Naive thymus-derived CD8-positive, alpha-beta T cell (primary cell): ENCODE measurements around the gene TULP4. TPM values are rescaled to one million over a fixed set of nuclear protein-coding genes. Genes with fewer than 3 reads are reported as not detected.
A peak's percentile ranks its signal among the peaks of the same experiment; 100 is the strongest.

Experiments used
- ATAC-seq, 2 donors: fragments of 150-1000 bp; cut with Tn5 transposase in 1 of 2; sonication (Bioruptor Pico), chemical (Tn5 transposase) in 1 of 2; 1 replicate in 1 of 2; 2 replicates in 1 of 2; pipeline ENCODE4 v1.10.0; 2021; ENCODE audit warnings: mild to moderate bottlenecking in 2 of 2, moderate library complexity in 2 of 2
- POLR2A ChIA-PET: fragments of 350-600 bp; sonication (Branson Sonifier 250); formaldehyde crosslinking; loops from one replicate; lab custom pipeline; 2021; ENCODE audit warnings: antibody characterized with exemption; lab: Charles Lee
- DNase-seq, 10 donors: peaks; one replicate each; pipeline versions ENCODE4 v3.0.0 to v3.0.0-alpha.2; 2020 to 2022
- H3K27ac Mint-ChIP-seq, 10 donors: one replicate each; pipeline ENCODE4 v1.8.0; 2020 to 2022; ENCODE audit warnings: mild to moderate bottlenecking in 10 of 10, mixed read lengths in 10 of 10, moderate library complexity in 4 of 10, inconsistent platforms in 1 of 10
- H3K27me3 Mint-ChIP-seq, 5 donors: one replicate each; pipeline ENCODE4 v1.8.0; 2021 to 2022; ENCODE audit warnings: mixed read lengths in 5 of 5
- H3K36me3 Mint-ChIP-seq, 3 donors: one replicate each; pipeline ENCODE4 v1.8.0; 2020 to 2022; ENCODE audit warnings: mixed read lengths in 3 of 3, mild to moderate bottlenecking in 2 of 3, inconsistent platforms in 1 of 3
- H3K4me1 Mint-ChIP-seq, 4 donors: one replicate each; pipeline ENCODE4 v1.8.0; 2021 to 2022; ENCODE audit warnings: mixed read lengths in 4 of 4
- H3K4me3 Mint-ChIP-seq, 10 donors: one replicate each; pipeline ENCODE4 v1.8.0; 2020 to 2022; ENCODE audit warnings: mild to moderate bottlenecking in 10 of 10, mixed read lengths in 10 of 10, moderate library complexity in 6 of 10, inconsistent platforms in 1 of 10
- H3K9me3 Mint-ChIP-seq, 9 donors: one replicate each; pipeline ENCODE4 v1.8.0; 2020 to 2022; ENCODE audit warnings: mixed read lengths in 9 of 9, mild to moderate bottlenecking in 3 of 9, inconsistent platforms in 1 of 9, moderate library complexity in 1 of 9
- polyA plus RNA-seq, 3 donors: library from polyadenylated mRNA; unstranded; fragments of 300-500 nt; fragmentation: Illumina TruSeq; gene quantifications; one replicate each; pipeline ENCODE4 v1.2.3, GENCODE V29; 2021
- total RNA-seq, 8 experiments: library from RNA in 2 of 8; stranded (reverse) in 2 of 8; gene quantifications; one replicate each; pipeline ENCODE4 v1.2.3 and lab custom pipeline; 2021 to 2026

Gene TULP4
- total and polyA plus RNA-seq, 5 experiments from 2014 or later: 18.9 to 59.5 (median 25.8) TPM

- ATAC-seq: no peak
- Mint-ChIP-seq H3K4me3 (no peak overlapping the region), H3K4me1 (peaks cover 8 to 30% (median 12%) of the 10 kb centered on the region in 4 donors), H3K27me3 (no peaks in the 10 kb centered on the region), H3K9me3 (peaks cover 0 to 6% (median 2%) of the 10 kb centered on the region in 9 donors), H3K27ac (no peak overlapping the region), H3K36me3 (peaks cover 28 to 63% (median 63%) of the 10 kb centered on the region in 3 donors)
- no peak for DNase-seq
- POLR2A ChIA-PET: no interaction called here
Observed at GRCh38 chr6:158314737-158315136, 2.5 kb downstream of the TULP4 start.

GRCh38 chr6:158316022-158316421 is 3.8 kb downstream of the TULP4 start:
- DNase-seq (no peak), ATAC-seq (no peak)
- Mint-ChIP-seq H3K9me3 (peaks cover 0 to 6% (median 0%) of the 10 kb centered on the region in 9 donors), H3K27ac (no peak overlapping the region), H3K27me3 (no peaks in the 10 kb centered on the region), H3K36me3 (peaks cover 32 to 64% (median 61%) of the 10 kb centered on the region in 3 donors), H3K4me1 (peaks cover 8 to 35% (median 12%) of the 10 kb centered on the region in 4 donors), H3K4me3 (no peak overlapping the region)
- POLR2A ChIA-PET: no interaction called here

GRCh38 chr6:158321960-158322359 is 9.7 kb downstream of the TULP4 start:
- Mint-ChIP-seq H3K27me3 (no peaks in the 10 kb centered on the region), H3K27ac (peak overlapping the region in 1 of 10 donors; percentile 16), H3K36me3 (peaks cover 15 to 26% (median 22%) of the 10 kb centered on the region in 3 donors), H3K9me3 (peaks cover 0 to 2% (median 0%) of the 10 kb centered on the region in 9 donors), H3K4me3 (no peak overlapping the region), H3K4me1 (peaks cover 23 to 68% (median 43%) of the 10 kb centered on the region in 4 donors)
- no peak for ATAC-seq
- POLR2A ChIA-PET: no interaction called here
- DNase-seq: no peak

- H3K27ac Mint-ChIP-seq: peak overlapping the region in 2 of 10 donors; percentile 16 to 67
- ATAC-seq (no peak), DNase-seq (no peak)
- POLR2A ChIA-PET: no interaction called here
- H3K27me3 Mint-ChIP-seq: no peaks in the 10 kb centered on the region
- H3K4me3 Mint-ChIP-seq: no peak overlapping the region
- H3K4me1 Mint-ChIP-seq: peaks cover 23 to 72% (median 47%) of the 10 kb centered on the region in 4 donors
- peaks cover 0 to 2% (median 0%) of the 10 kb centered on the region in 9 donors for H3K9me3 Mint-ChIP-seq
- H3K36me3 Mint-ChIP-seq: peaks cover 15 to 22% (median 19%) of the 10 kb centered on the region in 3 donors
Observed at GRCh38 chr6:158322400-158322723, 10.1 kb downstream of the TULP4 start.

- POLR2A ChIA-PET: no interaction called here
- Mint-ChIP-seq H3K4me3 (no peak overlapping the region), H3K4me1 (peaks cover 26 to 72% (median 53%) of the 10 kb centered on the region in 4 donors), H3K27ac (peak overlapping the region in 1 of 10 donors; percentile 67), H3K27me3 (no peaks in the 10 kb centered on the region), H3K36me3 (peaks cover 15 to 19% (median 16%) of the 10 kb centered on the region in 3 donors), H3K9me3 (peaks cover 0 to 2% (median 0%) of the 10 kb centered on the region in 9 donors)
- DNase-seq (no peak), ATAC-seq (no peak)
Observed at GRCh38 chr6:158322724-158323560, 10.7 kb downstream of the TULP4 start.

GRCh38 chr6:158323561-158323958 is 11.3 kb downstream of the TULP4 start:
- peaks cover 29 to 73% (median 58%) of the 10 kb centered on the region in 4 donors for H3K4me1 Mint-ChIP-seq
- no peak overlapping the region for H3K4me3 Mint-ChIP-seq
- POLR2A ChIA-PET: no interaction called here
- H3K27ac Mint-ChIP-seq: peak overlapping the region in 1 of 10 donors; percentile 46
- no peaks in the 10 kb centered on the region for H3K27me3 Mint-ChIP-seq
- H3K9me3 Mint-ChIP-seq: peaks cover 0 to 2% (median 0%) of the 10 kb centered on the region in 9 donors
- DNase-seq: no peak
- no peak for ATAC-seq
- H3K36me3 Mint-ChIP-seq: peaks cover 14 to 21% (median 15%) of the 10 kb centered on the region in 3 donors

GRCh38 chr6:158324136-158324535 is 11.9 kb downstream of the TULP4 start:
- Mint-ChIP-seq H3K4me3 (no peak overlapping the region), H3K36me3 (peaks cover 15 to 21% (median 15%) of the 10 kb centered on the region in 3 donors), H3K9me3 (peaks cover 0 to 2% (median 0%) of the 10 kb centered on the region in 9 donors), H3K27me3 (no peaks in the 10 kb centered on the region), H3K4me1 (peaks cover 29 to 79% (median 62%) of the 10 kb centered on the region in 4 donors), H3K27ac (peak overlapping the region in 1 of 10 donors; percentile 30)
- POLR2A ChIA-PET: no interaction called here
- DNase-seq (no peak), ATAC-seq (no peak)

- peak overlapping the region in 5 of 10 donors; percentile 0 to 69 (median 42) for H3K27ac Mint-ChIP-seq
- H3K9me3 Mint-ChIP-seq: peaks cover 0 to 4% (median 2%) of the 10 kb centered on the region in 9 donors
- ATAC-seq (no peak), DNase-seq (no peak)
- H3K4me3 Mint-ChIP-seq: peak overlapping the region in 1 of 10 donors; percentile 35
- peaks cover 5 to 19% (median 7%) of the 10 kb centered on the region in 3 donors for H3K36me3 Mint-ChIP-seq
- no peaks in the 10 kb centered on the region for H3K27me3 Mint-ChIP-seq
- peaks cover 21 to 71% (median 52%) of the 10 kb centered on the region in 4 donors for H3K4me1 Mint-ChIP-seq
- POLR2A ChIA-PET: no interaction called here
Observed at GRCh38 chr6:158327211-158327610, 14.9 kb downstream of the TULP4 start.

GRCh38 chr6:158328952-158329351 is 16.7 kb downstream of the TULP4 start:
- H3K36me3 Mint-ChIP-seq: peaks cover 5 to 32% (median 14%) of the 10 kb centered on the region in 3 donors
- H3K4me3 Mint-ChIP-seq: peak overlapping the region in 1 of 10 donors; percentile 20
- no peaks in the 10 kb centered on the region for H3K27me3 Mint-ChIP-seq
- H3K4me1 Mint-ChIP-seq: peaks cover 18 to 56% (median 39%) of the 10 kb centered on the region in 4 donors
- DNase-seq: no peak
- peaks cover 0 to 15% (median 5%) of the 10 kb centered on the region in 9 donors for H3K9me3 Mint-ChIP-seq
- ATAC-seq: no peak
- H3K27ac Mint-ChIP-seq: peak overlapping the region in 3 of 10 donors; percentile 10 to 63 (median 10)
- POLR2A ChIA-PET: no interaction called here

- H3K36me3 Mint-ChIP-seq: peaks cover 5 to 35% (median 16%) of the 10 kb centered on the region in 3 donors
- peaks cover 13 to 52% (median 38%) of the 10 kb centered on the region in 4 donors for H3K4me1 Mint-ChIP-seq
- peaks cover 0 to 15% (median 5%) of the 10 kb centered on the region in 9 donors for H3K9me3 Mint-ChIP-seq
- peak overlapping the region in 1 of 10 donors; percentile 63 for H3K27ac Mint-ChIP-seq
- no peaks in the 10 kb centered on the region for H3K27me3 Mint-ChIP-seq
- H3K4me3 Mint-ChIP-seq: no peak overlapping the region
- no peak for DNase-seq
- POLR2A ChIA-PET: no interaction called here
- ATAC-seq: no peak
Observed at GRCh38 chr6:158329531-158329930, 17.3 kb downstream of the TULP4 start.

GRCh38 chr6:158330016-158330415 is 17.8 kb downstream of the TULP4 start:
- DNase-seq (no peak), ATAC-seq (no peak)
- H3K27me3 Mint-ChIP-seq: no peaks in the 10 kb centered on the region
- peaks cover 5 to 35% (median 14%) of the 10 kb centered on the region in 3 donors for H3K36me3 Mint-ChIP-seq
- peaks cover 10 to 48% (median 37%) of the 10 kb centered on the region in 4 donors for H3K4me1 Mint-ChIP-seq
- no peak overlapping the region for H3K4me3 Mint-ChIP-seq
- peaks cover 0 to 15% (median 5%) of the 10 kb centered on the region in 9 donors for H3K9me3 Mint-ChIP-seq
- H3K27ac Mint-ChIP-seq: no peak overlapping the region
- POLR2A ChIA-PET: no interaction called here

GRCh38 chr6:158332237-158332636 is 20.0 kb downstream of the TULP4 start:
- Mint-ChIP-seq H3K4me3 (no peak overlapping the region), H3K36me3 (peaks cover 0 to 33% (median 14%) of the 10 kb centered on the region in 3 donors), H3K4me1 (peaks cover 7 to 35% (median 27%) of the 10 kb centered on the region in 4 donors), H3K27ac (peak overlapping the region in 1 of 10 donors; percentile 54), H3K27me3 (no peaks in the 10 kb centered on the region), H3K9me3 (peaks cover 0 to 15% (median 5%) of the 10 kb centered on the region in 9 donors)
- POLR2A ChIA-PET: interaction anchor here (0.7 kb wide), 1 partner anchor 1537 kb away, joined by 3 read pairs; no protein-coding TSS in a partner anchor
- DNase-seq (no peak), ATAC-seq (no peak)

GRCh38 chr6:158333094-158333493 is 20.8 kb downstream of the TULP4 start:
- ATAC-seq: no peak
- no peaks in the 10 kb centered on the region for H3K27me3 Mint-ChIP-seq
- H3K4me3 Mint-ChIP-seq: no peak overlapping the region
- POLR2A ChIA-PET: no interaction called here
- no peak overlapping the region for H3K27ac Mint-ChIP-seq
- no peak for DNase-seq
- H3K36me3 Mint-ChIP-seq: peaks cover 0 to 35% (median 19%) of the 10 kb centered on the region in 3 donors
- peaks cover 3 to 28% (median 19%) of the 10 kb centered on the region in 4 donors for H3K4me1 Mint-ChIP-seq
- H3K9me3 Mint-ChIP-seq: peaks cover 0 to 15% (median 5%) of the 10 kb centered on the region in 9 donors
